Stomach (tissue), 4 donors: Measurements from ENCODE around the gene XRCC5.

Experiments used
- EP300 ChIP-seq: sonication (generic); formaldehyde crosslinking; IDR thresholded peaks from one replicate; pipeline ENCODE4 v1.6.1; 2017; ENCODE audit warnings: antibody characterized with exemption
- POLR2AphosphoS5 ChIP-seq, 3 donors: sonication (generic); formaldehyde crosslinking; IDR thresholded peaks; one replicate each; pipeline ENCODE4 v1.6.1; 2016; ENCODE audit warnings: antibody characterized with exemption in 3 of 3
- TF ChIP-seq, protein P1 (sequence below), 7 experiments: fragments of 450-650 bp in 4 of 7; fragments of 200-600 bp in 3 of 7; sonication (generic) in 3 of 7; IDR thresholded peaks; one replicate each; pipeline ENCODE4 v1.5.1; 2016 to 2019; ENCODE audit warnings: antibody characterized with exemption in 7 of 7, control low read depth in 2 of 7, mild to moderate bottlenecking in 1 of 7

DNA sequence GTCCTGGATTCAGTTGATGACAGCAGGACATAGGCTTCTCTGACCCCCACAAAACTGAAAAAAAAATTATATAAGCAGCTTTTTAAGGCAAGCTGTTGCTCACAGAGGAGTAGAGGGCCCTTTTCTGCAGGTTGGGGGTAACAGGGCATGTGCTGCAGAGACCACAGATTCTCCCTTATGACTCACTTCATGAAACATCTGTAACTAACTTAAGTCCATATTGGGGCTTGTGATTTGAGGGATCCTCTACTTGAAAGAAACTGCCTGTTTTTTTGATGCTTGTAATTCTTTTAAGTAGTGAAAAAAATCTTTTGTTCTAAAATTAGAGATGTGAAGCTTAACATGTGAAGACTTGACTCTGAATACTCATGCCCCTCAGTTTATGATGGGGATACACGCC, 33.4 kb downstream of the XRCC5 start:
- TF ChIP-seq, protein P1, sequence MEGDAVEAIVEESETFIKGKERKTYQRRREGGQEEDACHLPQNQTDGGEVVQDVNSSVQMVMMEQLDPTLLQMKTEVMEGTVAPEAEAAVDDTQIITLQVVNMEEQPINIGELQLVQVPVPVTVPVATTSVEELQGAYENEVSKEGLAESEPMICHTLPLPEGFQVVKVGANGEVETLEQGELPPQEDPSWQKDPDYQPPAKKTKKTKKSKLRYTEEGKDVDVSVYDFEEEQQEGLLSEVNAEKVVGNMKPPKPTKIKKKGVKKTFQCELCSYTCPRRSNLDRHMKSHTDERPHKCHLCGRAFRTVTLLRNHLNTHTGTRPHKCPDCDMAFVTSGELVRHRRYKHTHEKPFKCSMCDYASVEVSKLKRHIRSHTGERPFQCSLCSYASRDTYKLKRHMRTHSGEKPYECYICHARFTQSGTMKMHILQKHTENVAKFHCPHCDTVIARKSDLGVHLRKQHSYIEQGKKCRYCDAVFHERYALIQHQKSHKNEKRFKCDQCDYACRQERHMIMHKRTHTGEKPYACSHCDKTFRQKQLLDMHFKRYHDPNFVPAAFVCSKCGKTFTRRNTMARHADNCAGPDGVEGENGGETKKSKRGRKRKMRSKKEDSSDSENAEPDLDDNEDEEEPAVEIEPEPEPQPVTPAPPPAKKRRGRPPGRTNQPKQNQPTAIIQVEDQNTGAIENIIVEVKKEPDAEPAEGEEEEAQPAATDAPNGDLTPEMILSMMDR (IDR thresholded peaks at IDR 0.05), result no peak
- TF ChIP-seq POLR2AphosphoS5 (IDR thresholded peaks at IDR 0.05) (no peak), EP300 (no peak)
